Measurements from ENCODE around the gene CBY3.
"Not testable (repeated sequence)": the region's sequence is repeated elsewhere in the genome, so short reads cannot be mapped to it uniquely, and the experiment has no call there.

DNA sequence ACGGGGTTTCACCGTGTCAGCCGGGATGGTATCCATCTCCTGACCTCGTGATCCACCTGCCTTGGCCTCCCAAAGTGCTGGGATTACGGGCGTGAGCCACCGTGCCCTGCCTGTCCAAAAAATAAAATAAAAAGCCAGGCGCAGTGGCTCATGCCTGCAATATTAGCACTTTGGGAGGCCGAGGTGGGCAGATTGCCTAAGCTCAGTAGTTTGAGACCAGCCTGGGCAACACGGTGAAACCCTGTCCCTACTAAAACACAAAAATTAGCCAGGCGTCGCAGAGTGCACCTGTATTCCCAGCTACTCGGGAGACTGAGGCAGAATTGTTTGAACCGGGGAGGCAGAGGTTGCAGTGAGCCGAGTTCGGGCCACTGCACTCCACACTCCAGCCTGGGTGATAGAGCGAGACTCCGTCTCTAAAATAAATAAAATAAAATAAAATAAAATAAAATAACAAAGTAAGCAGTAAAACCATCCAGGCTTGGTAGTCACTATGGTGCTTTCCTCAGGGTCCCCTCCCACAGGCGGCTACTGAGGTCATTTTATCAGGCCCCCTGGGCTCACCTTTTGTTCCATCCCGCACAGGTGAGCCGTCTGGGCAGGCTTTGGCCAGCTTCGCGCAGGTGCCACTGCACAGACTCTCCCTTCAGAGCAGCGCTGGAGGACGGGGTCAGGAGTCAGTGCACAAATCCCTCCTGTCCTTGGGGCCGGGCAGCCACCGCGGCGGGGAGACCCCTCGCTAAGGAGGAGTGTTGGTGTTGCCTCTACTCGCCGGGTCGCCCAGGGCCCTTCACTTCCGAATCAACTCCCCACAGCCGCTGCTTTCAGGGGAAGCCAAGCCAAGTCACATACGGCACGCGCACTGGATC, 47.1 kb downstream of the CBY3 start:
- not testable (repeated sequence) for TF ChIP-seq CTCF (IDR thresholded peaks at IDR 0.05 in 4 of 5, conservative IDR thresholded peaks at IDR 0.05 in 1 of 5); POLR2A (IDR thresholded peaks at IDR 0.05)
